ENCODE results near the gene PDE6A.
"Not testable (repeated sequence)": the region's sequence is repeated elsewhere in the genome, so short reads cannot be mapped to it uniquely, and the experiment has no call there.

PDE6A gene

DNA sequence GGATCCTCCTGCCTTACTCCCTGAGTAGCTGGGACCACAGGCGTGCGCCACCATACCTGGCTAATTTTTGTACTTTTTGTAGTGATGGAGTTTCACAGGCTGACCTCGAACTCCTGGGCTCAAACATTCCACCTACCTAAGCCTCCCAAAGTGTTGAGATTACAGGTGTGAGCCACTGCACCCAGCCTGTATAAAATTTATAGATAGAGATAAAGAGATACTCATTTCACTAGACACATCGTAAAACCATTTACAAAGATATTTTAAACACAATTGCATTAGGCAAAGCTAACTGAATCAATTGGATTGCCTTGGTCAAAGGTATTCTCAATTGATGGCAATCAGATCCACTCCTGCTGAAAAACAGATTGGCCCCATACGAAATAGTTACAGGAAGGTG is 52.0 kb downstream of the PDE6A start:
- DNase-seq = no peak

DNA sequence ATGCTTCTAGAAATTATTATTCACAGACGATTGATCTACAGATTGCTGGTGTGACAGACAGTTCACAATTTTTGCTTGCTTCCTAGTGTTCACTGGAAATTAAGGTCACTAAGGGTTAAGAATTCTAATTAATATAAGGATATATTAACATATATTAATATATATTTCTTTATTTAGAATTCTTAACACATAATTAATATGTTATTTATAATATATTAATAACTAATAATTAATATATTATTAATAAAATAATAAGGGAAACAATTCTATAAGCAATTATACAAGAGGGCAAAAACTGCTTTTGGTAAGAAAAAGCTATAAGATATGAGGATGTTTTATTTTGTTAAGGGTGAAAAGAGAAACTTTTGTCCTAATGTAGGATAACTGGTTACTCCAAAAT is 56.3 kb downstream of the PDE6A start:
- no peak for DNase-seq

DNA sequence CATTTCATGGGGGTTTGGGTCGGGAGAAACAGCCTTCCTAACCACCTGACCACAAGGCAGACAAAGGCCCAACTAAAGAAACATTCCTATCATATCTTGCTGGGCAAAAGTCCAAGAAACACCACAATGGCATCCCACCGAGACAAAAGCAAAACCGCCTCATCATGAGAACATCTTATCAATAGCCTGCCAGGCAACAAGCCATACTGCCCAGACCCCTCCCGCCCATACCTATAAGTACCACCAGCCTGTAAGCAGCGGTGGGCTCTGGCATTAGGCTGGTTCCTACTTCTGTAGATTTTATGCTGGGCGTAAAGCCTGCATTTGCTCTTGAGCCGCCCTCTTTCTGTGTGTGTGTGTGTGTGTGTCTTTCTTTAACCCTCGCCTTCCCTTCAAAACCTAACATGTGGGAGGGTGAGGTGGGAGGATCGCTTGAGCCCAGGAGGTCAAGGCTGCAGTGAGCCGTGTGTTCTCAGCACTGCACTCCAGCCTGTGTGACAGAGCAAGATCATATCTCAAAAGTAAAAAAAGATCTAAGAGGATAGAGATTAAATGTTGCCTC is 56.9 kb downstream of the PDE6A start:
- peak; percentile 96 for DNase-seq

DNA sequence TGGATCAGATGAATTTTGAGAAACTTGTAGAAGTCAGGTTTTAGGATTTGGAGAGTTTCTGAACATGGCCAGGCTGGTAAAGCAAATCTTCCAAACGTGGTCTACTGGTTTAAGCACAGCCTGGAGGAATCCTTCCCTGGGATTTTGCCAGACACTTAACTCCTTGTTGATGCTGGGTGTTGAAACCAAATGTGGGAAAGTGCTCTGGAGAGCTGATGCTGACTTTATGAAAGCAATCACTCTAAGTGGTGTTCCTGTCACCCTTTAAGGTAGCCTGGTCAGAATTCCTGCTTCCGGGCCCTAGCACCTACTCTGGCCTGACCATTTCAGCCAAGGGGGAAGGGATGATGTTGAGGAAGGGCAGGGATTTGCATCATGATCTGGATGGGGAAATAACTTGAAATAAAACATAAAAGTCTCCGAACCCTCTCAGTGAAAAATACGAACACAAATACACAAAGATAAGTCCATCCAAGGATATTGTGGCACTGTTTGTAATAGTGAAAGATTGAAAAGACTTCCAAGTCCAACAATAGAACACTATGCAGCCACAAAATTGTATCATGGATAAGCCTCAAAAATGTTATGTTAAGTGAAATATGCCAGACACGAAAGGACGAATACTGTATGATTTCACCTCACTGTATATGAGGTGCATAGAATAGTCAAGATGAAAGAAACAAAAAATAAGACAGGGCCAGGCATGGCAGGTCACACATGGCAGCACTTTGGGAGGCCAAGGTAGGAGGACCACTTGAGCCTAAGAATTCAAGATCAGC is 57.7 kb downstream of the PDE6A start:
- DNase-seq = peak; percentile 84

DNA sequence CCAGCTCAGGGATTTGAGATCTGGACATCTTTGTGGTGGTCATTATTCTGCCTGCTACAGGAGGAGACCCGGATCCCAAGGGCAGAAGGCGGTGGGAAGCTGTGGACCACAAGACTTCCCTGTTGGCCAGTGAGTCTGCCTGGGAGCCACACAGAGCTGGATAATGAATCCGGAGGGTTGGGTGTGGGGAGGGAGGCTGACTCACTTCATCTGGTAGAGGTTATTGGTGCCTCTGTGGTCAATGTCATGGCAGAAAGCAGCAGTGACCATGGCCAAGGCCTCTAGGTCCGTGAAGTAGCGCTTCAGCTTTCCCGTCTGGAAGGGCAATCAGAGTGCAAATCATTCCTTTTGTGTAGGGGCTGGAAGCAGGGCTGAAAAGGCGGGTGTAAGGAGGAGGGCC is 58.5 kb downstream of the PDE6A start:
- DNase-seq = peak; percentile 66

DNA sequence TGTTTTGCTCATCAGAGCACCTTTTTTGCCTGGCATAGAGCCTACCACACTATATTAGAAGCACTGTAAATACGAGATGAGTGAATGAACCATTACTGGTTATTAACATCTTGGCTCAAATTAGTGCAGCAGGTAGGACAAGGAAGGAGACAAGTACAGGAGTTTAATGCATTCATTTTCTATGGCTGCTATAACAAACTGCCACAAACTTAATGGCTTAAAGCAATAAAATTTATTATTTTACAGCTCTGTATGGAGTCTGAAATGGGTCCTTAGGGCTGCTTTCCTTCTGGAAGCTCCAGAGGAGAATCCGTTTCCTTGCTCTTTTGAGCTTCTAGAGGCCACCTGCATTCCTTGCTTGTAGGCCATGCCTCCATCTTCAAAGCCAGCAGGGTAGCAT is 59.1 kb downstream of the PDE6A start:
- DNase-seq = no peak

DNA sequence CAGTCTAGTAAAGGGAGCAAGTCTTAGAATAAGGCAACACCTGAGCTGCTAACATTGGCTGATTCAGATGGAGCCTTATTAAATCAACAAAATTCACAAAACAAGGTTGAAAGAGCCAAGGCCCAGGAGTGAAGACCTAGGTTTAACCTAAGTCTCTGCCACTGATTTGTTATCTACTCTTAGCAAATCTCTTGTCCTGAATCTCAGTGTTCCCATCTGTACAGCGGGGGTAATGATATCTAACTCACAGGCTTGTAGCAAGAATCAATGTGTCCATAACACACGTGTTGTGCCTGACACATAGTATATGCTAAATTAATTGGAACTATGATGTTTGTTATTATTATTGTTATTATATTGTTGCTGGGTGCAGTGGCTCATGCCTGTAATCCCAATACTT is 61.0 kb downstream of the PDE6A start:
- no peak for DNase-seq

DNA sequence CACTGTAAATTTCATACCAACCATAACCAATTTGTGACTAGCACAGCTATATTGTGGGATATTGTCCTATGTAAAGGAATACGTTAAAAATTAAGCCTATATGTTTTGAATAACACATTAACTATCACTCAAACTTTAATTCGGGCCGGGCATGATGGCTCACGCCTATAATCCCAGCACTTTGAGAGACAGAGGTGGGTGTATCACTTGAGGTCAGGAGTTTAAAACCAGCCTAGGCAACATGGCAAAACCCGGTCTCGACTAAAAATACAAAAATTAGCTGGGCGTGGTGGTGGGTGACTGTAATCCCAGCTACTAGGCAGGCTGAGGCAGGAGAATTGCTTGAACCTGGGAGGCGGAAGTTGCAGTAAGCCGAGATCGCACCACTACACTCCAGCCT is 62.0 kb downstream of the PDE6A start:
- DNase-seq = not testable (repeated sequence)

DNA sequence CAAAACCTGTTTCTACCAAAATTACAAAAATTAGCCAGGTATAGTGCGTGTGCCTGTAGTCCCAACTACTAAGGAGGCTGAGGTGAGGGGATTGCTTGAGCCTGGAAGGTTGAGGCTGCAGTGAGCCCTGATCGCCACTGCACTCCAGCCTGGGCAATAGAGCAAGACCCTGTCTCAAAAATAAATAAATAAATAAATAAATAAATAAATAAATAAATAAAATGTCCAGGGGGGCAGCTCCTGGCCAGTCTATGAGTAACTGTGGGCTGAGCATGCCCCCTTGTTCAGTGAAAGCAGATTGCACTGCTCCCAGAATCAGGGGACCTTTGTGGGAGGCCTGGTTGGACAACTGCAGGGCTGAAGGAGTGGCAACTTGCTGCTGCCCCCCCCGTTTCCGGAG is 62.7 kb downstream of the PDE6A start:
- no peak for DNase-seq

DNA sequence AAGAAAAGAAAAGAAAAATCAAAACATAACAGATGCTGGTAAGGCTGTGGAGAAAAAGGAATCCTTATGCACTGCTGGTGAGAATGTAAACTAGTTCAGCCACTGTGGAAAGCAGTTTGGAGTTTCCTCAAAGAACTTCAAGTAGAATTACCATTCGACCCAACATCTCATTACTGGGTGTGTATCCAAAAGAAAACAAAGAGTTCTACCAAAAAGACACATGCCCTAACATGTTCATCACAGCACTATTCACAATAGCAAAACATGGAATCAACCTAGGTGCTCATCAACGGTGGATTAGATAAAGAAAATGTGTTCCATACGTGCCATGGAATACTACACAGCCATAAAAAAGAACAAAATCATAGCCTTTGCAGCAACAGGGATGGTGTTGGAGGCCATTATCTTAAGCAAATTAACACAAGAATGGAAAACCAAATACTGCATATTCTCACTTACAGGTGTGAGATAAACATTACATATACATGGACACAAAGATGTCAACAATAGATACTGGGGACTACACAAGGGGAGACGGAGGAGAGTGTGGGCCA is 63.4 kb downstream of the PDE6A start:
- DNase-seq = no peak

DNA sequence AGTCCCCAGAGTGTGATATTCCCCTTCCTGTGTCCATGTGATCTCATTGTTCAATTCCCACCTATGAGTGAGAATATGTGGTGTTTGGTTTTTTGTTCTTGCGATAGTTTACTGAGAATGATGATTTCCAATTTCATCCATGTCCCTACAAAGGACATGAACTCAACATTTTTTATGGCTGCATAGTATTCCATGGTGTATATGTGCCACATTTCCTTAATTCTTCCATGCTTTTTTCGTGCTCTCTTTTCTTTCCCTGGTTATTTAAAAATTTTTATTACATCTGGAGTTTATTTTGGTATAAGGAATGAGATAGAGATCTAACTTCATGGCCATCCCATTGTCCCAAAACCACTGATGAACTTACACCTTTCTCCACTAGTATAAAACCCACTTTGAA is 65.0 kb downstream of the PDE6A start:
- not testable (repeated sequence) for DNase-seq

DNA sequence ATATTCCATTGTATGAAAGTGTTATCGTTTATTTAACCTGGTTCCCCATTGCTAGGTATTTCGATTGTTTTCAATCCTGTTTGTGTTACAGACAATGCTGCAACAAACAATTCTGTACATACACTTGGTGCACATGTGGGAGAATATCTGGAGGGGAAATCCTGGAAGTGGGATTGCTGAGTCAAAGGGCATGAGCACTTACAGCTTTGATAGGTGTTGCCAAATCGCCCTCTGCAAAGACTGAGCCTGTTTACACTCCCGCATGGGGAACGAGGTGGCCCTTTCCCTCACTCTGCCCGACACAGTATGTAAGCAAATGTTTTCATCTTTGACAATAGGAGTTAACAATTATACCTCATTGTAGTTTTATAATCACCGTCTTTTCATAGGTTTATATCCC is 66.2 kb downstream of the PDE6A start:
- no peak for DNase-seq

DNA sequence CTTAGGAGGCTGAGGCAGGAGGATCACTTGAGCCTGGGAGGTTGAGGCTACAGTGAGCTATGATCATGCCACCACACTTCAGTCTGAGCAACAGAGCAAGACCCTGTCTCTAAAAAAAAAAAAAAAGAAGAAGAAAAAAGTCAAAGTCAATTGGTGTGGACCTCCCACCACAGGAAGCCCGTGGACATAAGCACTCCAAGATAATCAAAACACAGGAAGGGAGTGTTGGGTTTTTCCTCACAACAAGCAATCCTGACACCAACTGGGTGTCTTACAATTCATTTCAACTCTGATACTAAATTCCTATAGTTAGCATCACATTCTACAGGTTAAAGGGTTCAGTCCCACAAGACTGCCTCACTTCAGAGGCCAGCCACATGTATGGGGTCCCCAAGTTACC is 70.7 kb downstream of the PDE6A start:
- DNase-seq = no peak

DNA sequence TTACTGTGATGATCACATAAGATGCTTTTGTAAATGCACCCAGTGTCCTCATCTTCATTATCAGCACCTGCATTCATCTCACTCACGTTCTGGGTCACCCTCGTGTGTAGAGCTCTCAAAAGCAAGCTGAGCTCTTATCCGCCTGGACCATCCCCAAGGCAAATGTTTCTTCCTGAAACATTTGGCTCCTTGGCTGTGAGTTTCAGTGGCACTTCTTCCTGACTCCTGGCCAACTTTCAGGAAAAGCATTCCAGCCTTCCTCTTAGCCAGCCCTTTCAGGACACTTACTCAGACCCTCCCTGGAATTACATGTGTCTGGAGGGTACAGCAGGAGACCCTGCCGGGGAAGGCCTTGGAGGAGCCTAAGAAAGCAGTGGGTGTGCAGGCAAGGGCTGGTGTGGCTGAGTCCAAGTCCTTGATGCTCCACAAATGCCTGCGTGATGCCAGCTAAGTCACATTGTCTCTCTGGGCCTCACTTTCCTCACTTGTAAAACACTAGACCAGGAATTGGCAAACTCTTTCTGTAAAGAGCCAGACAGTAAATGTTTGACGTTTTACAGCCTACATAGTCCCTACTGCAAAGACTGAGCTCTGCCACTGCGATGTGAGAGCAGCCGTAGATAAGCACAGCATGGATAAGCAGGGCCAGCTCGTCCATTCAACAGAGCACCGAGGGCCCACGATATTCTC is 72.1 kb downstream of the PDE6A start:
- no peak for DNase-seq

DNA sequence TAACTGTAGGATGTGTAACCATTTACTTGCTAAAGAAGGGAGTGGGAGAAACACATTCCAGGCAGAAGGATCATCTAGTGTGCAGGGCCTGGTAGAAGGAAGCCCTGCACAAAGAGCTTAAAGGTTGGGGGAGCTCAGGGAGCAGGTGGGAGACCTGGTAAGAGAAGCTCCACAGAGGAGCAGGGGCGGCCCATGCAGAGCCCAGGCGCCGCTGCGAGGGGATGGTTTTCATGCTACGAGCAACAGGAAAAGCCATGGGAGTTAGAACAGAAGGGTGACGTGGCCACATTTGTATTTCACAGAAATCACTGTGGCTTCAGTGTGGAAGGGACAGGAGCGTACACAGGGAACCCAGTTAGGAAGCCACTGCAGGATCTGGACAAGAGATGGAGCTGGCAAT is 73.1 kb downstream of the PDE6A start:
- no peak for DNase-seq

DNA sequence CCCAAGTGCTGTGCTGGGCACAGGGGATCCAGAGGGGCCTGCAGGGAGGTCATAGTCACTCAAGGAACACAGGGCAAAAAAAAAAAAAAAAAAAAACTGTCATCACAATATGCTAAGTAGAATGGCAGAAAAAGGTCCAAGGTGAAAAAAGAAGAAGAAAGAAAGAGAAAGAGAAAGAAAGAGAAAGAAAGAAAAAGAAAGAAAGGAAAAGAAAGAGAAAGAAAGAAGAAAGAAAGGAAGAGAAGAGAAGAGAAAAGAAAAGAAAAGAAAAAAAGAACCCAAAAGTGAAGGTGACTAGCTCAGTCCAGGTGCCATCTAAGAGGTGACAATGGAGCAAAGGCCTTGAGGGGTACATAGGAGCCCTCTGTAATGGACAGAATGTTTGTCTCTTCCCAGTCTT is 73.9 kb downstream of the PDE6A start:
- no peak for DNase-seq

DNA sequence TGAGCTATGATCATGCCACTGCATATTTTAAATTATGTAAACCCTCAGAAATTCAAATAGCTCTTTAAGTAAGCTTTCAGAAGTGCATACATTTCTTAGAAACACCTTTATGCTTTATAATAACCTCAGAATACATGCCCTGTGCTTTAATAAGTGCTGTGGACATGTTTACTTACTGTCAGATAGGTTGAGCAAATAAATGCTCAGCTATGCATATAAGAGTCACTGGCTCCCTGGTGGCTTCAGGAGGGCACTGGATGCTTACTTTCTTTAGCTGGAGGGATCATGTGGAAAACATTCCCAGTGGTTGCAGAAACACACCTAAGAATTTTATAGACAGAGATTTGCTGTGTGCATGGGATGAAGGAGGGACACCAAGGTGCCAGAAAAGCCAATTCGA is 74.4 kb downstream of the PDE6A start:
- no peak for DNase-seq

DNA sequence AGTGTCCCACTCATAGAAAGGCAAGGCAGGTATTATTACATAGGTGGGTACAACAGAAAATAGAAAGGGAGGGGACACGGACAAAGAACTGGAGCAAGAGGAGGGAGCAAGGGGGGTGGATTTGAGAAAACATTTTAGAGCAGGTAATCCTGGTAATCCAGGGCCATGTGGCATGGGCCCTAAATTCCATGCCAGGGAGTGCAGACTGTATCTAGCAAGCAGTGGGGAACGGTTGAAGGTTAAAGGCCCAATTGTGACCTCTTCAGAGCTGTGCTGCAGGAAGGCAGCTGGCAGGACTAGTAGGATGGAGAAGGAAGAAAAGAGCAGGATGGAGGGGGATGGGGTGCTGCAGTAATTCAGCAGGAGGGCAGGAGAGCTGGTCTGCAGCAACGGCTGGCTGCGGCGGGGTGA is 75.2 kb downstream of the PDE6A start:
- no peak for DNase-seq

DNA sequence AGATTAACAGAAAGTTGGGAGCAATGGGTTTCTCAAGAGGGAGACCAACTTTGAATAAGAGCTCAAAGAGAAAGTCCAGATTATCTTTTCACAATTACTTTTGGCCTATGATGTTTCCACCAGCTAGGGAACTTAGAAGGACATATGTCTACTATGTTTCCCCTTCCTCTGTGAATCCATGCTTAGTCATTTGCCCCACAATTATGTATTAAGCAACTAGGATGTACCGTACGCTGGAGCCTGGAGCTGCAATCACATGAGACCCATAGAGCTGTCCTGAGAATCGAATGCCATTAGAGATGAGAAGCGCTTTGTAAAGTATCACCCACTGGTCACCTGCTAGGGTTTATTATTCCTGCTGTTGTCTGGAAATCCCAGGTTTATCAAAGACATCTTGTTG is 78.8 kb downstream of the PDE6A start:
- no peak for DNase-seq

DNA sequence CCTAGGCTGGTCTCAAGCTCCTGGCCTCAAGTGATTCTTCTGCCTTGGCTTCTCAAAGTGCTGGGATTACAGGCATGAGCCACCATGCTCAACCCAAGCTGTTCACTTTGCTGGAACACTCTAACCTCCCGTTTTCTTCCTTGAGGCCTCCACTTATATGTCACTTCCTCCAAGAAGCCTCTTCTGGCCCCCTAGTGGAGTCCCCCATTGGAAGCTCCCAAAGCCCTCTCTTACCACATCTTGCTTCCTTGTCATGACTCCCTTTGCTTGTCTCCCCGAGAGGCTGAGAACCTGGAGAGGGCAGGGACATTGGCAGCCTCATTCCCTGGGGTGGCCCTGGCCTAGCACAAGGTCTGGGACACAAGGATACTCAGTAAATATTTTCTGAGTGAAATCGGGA is 80.8 kb downstream of the PDE6A start:
- DNase-seq = no peak

DNA sequence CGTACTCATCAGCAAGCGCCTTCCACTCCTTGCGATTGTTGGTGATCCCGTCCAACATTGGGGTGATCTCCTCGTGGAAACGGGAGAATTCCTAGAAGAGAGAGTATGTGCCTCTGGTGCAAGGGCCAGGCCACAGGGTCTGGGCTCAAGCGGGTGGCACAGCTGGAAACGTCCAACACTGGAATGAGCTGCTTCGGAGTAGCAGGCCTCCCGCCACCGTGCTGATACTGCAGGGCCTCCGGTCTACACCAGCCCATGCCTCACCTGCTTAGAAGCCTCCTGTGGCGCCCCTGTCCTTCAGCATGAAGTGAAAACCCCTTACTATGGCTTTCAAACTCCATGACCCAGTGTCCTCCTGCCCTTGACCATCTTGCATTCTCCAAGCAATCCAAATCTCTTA is 81.4 kb downstream of the PDE6A start:
- no peak for DNase-seq

DNA sequence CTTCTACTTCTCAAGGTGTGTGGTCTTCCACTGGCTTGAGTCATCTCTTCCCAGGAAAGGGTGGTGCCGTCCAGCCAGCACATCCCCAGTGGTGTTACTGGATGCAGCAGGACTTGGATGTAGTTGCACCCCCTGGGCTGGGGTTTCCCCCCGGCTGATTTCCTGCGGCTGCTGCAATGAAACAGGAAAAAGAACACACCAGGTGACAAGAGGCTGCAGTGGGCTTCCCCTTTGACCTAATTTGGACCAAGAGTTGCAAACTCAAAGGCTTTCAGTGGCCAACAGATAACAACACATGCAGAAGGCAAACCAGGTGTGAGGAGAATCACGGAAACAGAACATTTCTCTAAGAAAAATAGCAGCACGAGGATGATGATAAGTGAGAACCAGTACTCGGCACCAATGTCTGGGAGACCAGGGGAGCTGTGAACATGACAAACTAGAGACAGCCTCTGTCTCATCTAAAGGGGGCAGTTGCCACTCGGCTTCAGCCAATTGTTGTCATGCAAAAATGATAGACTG is 83.7 kb downstream of the PDE6A start:
- DNase-seq = peak; percentile 48

DNA sequence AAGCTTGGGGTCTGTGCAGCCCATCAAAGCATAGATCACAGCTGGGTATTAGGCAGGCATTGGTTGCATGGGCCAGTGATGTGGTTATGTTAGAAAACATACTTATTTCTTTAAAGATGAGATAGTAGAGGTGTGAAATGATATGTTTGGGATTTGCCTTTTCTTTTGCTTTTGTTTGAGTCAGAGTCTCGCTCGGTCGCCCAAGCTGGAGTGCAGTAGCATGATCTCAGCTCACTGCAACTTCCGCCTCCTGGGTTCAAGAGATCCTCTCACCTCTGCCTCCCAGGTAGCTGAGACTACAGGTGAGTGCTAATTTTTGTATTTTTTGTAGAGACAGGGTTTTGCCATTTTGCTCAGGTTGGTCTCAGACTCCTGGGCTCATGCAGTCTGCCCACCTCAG is 84.8 kb downstream of the PDE6A start:
- no peak for DNase-seq

DNA sequence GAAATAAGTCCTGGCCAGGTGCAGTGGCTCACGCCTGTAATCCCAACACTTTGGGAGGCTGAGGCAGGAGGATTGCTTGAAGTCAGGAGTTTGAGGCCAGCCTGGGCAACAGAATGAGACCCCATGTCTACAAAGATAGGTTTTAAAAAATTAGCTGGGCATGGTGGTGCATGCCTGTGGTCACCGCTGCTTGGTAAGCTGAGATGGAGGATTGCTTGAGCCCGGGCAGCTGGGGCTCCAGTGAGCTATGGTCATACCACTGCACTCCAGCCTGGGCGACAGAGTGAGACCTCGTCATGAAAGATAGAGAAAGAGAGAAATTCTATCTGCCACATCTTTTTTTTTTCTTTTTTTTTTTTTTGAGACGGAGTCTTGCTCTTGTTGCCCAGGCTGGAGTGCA is 86.1 kb downstream of the PDE6A start:
- not testable (repeated sequence) for DNase-seq
